ENCODE data around the gene DUS1L.

DUS1L gene

DNA sequence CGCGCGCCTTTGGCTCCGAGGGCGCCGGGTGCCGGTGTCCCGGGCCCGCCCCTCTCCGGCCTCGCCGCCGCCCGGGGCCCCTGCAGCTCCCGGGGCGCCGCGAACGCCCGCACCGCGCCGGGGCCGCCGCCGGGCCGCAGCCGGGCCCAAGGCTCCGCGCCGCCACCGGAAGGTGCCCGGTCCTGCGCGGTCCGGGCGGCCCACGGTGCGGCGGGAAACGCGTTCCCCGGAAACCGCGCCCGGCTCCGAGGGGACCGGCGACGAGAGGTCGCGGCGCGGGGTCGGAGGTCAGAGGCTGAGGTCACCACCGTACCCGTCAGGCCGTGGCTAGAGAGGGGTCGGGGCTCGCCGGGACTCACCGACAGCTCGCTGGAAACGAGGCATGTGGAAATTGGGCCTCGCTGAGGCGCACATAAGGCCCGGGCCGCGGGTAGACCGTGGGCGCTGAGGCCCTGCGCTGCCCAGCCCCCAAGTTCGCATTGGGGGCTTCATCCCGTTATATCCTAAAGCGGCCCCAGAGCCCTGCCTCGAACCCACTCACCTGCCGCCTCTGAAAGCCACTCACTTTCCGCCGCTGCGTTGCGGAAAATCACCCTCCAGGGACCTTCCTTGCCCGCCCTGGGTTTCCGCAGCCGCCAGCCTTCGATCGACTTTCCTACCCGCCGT is at the start of gene DUS1L:
TSS of gene DUS1L (minus strand) at position 167 of the 666 bp plus-strand sequence. CDS start 745 bp downstream, outside the sequence.
- DNase-seq (ENCODE audit: low spot score): peak; percentile 49

DNA sequence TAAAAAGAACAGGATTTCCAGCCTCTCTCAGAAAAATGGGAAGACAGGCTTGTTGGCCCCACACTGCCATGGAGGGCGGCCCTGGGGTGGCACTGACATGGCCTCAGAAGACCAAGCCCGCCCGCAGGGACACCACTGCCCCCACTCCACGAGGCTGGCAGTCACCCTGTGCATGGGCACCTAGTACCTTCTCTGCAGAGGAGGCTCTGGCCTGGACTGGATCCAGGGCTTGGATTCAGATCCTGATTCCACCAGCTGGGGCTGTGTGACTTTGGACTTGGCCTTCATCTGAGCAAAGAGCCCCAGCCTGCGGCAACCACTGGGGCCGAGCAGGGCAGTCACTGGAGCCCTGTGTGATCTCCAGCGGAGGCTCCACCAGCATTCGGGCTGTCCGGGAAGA is 49.3 kb upstream of the DUS1L start:
- no peak for DNase-seq (ENCODE audit: low spot score)

DNA sequence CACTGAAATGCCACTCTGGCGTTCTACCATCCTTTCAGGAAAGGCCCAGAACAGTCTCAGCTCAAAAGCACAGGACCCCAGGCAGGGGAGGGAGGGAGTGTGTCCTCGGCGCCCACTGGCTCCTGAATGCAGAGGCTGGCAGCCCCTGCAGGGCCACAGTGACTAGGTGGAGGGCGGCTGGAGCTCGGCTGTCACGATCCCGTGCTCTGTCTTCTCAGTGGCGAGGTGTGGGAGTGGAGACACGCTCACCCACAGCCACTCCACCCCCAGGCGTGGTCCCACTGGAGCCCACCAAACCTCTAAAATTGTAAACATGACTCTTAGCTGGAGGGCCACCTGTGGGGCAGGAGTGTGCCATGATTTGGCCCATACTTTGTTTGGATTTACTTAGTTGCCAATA is 48.8 kb upstream of the DUS1L start:
- DNase-seq (ENCODE audit: low spot score): no peak

DNA sequence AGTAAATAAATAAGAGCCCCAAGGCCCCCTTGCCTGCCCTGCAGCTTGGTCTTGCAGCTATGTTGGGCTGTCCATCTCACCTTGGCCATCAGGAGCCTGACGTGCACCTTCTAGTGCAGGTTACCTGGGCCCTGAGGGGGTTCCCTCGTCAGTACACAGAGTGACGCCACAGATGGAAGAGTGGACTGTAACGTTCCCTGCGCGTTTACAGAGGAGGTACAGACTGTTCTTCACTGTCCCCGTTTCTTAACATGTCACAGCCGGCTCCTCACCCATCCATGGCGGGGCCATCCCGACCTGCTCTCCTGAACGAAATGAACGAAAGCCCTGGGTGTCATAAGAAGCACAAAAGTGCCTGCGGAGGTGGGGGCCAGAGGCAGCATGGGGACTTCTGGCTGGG is 48.3 kb upstream of the DUS1L start:
- DNase-seq (ENCODE audit: low spot score): no peak

DNA sequence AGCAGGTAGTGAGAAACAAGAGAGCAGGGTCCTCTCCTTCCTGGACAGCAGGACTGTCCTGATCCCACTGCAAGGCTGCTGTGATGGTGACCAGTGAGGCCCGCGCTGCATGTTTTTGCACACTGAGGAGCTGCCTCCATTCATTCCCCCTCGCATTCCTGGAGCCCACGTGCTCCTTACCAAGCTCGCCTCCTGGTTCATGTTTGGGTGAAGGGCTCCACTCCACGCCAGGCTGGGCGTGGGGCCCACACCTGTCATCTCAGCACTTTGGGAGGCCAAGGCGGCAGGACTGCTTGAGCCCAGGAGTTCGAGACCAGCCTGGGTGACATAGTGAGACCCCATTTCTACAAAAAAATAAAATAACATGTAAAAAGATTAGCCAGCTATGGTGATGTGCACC is 47.8 kb upstream of the DUS1L start:
- DNase-seq (ENCODE audit: low spot score): no peak

DNA sequence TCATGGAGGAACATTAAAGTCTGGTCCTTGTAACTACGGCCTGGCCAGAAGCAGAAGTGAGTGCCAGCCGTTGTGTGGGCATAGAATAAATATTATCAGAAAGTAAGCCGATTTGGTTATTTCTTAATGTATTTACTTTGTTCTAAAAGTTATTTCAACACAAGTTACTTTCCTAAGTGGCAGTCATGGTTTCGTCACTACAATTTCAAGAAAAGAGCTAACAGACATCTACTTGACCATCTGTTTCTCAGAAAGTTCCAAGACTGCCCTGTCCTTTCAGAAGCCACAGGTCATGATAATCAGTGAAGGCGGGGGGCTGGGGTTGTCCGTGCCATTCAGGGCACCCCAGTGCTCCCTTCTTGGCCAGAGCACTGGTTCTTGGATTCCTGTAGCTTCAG is 47.3 kb upstream of the DUS1L start:
- no peak for DNase-seq (ENCODE audit: low spot score)

DNA sequence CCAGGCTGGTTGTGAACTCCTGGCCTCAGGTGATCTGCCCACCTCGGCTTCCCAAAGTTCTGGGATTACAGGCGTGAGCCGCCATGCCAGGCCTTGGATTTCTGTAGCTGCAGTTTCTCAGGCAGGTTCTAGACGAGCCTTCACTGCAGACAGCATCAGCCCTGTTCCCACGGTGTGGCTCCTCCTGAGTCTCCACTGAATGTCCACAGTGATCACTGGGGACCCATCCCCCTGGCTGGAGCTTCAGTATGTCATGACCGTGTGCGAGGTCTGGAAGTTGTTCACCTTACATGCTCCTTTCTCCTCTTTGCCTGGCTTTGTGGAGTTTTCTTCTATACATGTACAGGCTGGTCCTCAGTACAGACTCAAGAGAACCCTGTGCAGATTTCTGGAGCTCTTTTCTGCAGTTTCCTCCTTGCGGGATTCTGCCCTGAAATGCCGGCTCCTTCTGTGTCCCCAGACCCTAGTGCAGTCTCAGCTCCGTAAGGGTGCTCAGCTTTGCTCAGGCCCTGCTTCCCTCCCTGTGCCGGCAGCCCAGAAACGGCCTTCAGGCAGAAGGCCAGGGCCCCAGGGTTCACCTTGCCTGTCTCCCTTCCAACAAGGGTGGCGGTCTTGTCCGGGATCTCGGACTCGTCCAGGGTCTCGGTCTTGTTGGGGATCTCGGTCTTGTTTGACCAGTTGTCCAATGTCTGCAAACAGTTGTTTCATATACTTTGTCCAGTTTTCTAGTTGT is 46.7 kb upstream of the DUS1L start:
- DNase-seq (ENCODE audit: low spot score): no peak

DNA sequence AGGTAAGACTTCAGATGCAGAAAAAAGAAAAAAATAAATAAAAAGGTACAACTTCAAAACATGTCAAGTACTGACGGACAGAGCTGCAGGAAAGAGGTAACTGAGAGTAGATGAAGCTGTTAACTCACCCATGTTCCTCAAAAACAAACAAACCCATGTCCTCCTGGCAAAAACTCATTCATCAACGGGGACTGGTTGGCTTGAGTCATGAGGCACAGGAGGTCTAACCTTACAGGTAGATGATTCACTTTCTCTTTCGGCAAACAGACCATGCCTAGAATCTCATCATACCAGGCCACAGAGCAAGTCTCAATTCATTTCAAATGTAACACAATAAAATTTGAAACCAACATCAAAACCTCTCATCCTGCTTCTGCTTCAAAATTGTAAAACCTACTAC is 44.7 kb upstream of the DUS1L start:
- DNase-seq (ENCODE audit: low spot score): no peak

DNA sequence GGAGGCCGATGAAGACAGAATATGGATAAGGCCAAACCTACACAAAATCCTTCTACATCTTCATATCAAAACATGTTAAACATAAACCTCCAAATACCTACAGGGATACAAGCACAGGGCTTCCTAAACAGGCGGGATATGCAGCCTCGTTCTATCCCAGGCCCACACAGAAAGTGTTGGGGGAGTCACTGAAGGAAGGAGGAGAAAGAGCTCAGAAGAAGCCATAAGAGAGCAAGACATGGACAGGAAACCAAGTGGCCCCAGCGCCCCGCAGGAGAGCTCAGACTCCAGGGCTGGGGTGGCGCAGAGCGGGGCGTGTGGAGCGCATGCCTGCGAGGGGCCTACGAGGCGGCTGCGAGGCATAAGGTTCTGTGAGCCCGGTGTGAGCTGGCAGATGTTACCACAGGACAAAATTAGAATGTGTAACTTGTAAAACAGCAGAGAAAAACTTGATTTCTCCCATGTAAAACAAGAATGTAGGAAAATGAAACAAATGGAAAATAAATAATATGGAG is 43.4 kb upstream of the DUS1L start:
- no peak for DNase-seq (ENCODE audit: low spot score)

DNA sequence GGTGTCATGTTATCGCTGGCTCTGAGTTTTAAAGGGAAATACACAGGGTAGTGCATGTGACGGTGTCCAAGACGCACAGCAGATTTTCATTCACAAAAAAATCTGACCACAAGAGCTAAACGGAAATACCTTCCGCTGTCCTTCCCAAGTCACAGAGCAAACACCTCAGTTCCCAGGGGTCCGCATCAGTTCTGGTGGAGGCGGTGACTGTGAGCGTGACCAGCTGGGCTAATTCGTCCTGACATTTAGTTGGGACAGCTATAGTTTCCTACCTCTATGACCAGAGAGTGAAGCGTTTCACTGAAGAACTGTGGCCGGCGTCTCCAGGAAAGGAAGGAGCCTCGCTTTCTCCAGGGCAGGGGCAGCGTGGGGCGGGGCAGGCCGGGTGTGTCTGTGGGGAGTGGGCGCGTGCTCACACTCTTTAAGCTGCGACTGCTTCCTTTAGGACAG is 42.9 kb upstream of the DUS1L start:
- no peak for DNase-seq (ENCODE audit: low spot score)

DNA sequence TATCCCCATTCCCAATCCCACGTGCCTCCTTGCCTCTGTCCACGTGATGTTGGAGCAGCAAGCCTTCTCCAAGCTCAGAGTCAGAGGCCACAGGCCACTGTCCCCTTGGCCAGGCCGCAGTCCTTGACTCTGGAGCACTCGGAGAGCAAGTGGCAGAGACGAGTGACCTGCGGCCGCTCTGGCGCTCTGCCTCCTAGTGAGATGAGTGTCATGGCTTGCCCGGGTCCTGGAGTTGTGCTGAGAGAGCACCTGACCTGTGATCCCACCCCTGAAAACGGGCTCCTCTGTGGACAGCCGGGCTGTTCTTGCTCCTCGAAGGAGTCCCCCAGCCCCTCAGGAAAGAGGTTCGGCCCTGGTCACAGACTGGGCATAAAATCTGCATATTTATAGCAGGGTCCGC is 42.4 kb upstream of the DUS1L start:
- no peak for DNase-seq (ENCODE audit: low spot score)

DNA sequence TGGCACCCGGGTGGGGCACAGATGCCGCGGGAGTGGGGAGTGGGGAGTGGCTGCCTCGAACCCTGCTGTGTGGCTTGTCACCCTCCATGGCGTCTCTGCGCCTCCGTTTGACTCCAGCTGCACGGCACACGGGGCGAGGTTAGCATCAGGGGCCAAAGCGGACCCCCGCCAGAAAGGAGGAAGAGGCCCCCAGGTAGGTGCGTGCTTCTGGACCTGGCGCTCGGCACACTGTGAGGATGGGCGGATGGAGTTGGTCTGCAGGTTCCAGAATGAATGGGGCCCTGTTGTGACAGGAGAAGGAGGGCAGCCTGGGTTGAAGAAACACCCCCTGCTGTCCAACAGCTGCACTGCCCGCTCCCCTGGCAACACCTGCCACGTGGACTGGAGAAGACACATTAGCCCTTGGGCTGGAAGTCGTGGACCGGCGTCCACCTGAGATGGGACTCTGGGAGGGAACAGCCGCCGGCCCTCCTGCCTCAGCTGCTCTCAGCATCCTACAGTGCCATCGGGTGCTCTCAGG is 41.8 kb upstream of the DUS1L start:
- no peak for DNase-seq (ENCODE audit: low spot score)

DNA sequence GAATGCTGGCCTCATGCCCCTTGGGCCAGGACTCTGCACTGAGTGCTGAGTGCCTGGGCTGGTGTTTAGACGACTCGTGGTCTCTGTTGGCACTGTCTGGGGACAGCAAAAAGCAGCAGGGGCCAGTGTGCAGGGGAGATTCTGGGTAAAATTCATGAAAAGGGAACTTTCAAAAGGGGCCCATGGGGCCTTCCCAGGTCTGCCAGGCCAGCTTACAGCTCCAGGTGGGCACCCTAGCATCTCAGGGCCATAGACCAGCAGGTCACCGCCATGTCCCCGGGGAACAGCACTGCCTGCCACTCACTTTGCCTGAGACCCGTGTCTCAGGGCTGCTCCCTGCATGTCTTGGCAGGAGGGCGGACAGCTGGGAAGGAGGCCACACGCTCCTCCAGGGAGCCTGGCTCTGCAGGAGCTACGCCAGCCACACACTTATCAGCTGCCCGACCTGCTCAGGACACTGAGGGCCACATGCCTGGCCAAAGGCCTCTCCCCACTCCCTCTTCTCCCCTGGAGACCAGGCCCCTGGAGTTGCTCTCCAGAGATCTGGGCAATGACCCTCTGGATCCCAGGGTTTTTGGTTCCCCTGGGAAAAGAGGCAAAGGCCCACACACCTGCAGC is 41.2 kb upstream of the DUS1L start:
- no peak for DNase-seq (ENCODE audit: low spot score)

DNA sequence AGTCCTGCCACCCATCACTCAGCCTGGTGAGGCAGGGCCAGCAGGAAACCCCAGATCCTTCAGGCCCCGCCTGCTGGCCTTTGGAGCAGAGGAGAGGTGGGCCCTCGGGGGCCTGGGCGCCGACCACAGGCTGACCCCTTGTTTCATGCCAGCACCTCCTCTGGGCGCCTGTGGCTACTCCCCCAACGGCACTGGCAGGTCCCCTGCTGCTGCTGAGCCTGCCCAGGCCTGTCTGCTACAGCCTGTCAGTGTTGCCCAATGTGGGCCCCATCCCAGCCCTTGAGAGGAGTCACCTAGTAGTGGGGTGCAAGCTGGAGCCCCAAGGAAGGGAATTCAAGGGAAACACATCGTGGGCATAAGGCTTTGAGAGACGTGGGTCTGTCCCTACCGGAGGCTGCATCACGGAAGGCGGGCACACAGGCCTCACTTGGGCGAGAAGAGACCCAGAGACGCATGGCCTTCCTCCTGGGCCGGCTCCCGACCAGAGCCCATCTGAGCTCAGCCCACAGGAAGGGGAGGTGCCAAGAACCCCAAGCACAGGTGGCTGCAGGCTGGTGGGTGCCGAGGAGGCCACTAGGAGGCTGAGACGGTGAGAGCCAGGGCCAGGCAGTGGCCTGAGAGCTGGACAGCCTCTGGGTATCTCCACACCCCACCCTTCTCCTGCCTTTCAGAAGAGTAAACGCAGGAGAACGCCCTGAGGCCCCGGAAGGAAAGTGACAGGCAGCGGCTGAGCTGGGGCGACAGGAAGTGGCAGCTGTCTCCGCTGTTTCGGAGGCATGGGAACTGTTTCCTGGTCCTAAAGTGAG is 40.5 kb upstream of the DUS1L start:
- DNase-seq (ENCODE audit: low spot score): peak; percentile 67

DNA sequence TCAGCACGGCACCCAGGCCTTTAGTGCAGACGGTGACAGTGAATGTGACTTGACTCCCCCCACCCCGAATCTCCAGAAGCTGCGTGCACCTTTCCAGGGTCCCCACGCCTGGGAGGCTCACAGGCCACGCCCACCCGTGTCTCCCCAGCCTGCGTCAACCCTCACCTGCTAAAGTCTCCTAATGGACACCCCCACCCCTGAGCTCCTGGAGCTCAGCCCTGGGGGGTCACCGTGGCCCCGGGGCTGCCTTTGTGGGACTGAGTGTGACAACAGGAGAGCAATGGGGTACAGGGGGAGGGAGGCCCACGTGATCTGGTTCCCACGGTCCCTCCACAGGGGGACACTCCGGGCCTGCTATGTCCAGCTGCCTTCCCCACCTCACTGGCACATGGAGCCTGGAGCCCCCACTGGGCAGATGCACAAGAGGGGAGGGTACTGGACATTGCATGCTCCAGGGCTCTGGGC is 39.8 kb upstream of the DUS1L start:
- no peak for DNase-seq (ENCODE audit: low spot score)

DNA sequence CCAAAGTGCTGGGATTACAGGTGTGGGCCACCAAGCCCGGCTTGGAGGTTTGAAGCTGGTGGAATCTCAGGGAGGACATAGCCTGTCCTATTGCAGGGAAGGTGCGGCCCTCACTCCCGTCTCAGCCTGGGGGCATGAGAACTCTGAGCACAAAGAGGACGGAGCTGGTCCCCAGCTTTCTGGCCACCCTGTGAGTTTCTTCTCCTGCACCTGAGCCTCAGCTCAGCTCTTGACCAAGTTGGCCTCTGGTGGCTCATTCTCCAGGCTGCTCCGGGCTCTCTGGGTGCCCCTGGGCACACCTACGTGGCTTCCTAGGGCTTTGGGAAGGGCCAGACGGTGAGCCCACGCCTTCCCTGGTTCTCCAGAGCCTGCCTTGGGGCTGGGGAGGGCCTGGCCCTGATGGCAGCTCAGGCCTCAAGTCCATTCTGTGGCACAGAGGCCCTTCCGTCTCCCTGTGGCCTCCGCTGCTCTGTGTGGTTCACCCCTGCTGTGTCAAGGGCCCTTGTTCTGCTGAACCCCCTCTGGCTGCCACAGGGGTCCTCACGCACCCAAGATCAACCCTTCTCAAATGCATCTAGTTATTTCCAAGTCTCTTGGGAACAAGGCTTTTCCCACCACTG is 39.3 kb upstream of the DUS1L start:
- DNase-seq (ENCODE audit: low spot score): no peak

DNA sequence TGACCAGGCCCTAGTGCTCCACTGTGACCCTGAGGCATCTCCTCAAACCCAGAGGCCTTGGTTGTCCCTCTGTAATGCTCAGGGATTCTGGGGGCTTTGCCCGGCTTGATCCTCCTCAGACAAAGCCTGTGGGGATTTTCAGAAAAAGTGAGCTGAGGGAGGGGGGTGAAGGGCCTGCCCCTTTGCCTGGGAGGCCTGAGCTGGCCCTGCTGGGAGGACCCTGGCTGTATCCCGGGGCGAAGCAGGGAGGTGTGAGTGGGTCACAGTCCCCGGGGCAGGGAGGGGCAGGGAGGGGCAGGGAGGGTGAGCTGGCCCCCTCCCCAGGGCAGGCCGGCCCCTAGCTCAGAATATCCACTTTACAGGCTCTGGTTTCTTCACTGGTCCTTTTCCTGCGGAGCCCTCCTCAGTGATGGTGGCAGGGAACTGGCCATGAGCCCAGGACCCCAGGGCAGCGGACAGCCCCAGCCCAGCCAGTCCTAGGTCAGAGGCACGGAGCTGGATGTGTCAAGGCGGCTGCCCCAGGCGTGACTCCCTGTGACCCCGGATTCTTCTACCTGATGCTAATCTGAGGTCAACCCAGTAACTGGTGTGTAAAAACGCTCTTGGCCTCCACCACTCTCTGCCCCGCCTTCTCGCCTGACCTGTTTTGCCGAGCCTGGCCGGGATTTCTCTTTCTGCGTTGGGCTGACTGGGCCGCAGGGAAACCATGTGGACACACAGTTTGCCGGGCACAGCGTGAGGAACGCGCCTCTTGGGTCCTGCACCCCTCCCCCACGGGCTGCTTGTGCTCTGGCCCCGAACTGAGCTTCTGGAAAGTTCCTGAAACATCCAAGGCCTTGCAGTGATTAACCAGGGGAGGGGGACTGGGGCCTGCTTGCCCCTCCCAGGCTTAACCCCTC is 38.2 kb upstream of the DUS1L start:
- DNase-seq (ENCODE audit: low spot score): no peak

DNA sequence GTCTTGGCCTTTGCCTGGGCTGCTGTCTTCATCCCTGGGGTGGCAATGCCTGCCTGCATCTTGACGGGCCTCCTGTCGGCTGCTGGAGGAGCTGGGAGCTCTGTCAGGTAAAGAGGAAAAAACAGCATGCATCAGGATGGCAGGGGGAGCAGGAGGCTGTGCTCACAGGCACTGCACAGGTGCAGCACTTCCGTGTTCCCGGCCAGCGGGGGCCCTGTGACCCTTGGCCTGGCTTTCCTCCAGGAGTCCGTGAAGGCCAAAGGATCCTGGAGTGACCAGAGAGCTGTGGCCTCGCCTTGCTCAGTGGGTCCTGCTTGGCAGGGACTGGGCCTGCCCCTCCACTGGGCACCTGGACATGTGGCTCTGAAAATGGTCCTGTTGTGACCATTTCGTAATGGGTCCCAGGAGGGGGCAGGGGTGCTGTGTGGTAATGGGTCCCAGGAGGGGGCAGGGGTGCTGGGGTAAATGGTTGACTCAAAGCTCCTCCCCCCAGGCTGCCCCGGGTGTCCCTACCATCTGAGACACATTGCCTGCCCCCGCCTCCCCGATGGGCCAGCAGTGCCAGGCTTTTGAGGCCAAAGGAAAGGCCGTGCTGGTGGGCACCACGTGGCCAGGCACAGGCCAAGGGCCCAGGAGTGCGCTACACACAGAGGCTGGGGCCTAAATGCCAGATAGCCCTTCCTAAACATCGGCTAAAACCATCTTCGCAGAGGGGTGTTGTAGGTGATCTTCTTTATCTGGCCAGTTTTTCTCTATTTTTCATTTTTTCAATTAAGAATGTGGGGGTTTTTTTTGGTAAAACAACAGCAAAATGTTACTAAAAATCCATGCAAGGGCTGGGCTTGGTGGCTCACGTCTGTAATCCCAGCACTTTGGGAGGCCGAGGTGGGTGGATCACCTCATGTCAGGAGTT is 36.4 kb upstream of the DUS1L start:
- DNase-seq (ENCODE audit: low spot score): no peak

DNA sequence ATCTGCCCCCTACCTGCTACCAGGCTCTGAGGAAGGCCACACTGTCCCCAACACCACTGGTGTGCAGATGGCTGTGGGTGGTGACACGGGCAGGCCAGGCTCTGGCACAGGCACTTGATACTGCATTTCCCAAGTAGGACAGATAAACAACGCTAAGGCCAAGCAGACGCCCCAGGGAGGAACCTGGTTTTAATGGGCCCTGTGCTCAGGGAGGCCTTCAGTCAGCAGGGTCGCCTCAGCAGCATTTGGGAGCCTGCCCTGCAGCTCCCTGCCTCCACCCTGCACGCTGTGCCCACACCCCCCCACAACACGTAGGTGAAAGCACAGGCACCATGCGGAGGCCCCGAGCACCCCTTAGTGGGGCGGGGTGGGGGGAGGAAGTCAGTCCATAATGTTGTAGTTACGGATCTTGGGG is 35.7 kb upstream of the DUS1L start:
- no peak for DNase-seq (ENCODE audit: low spot score)
